HepG2 (cell line): ENCODE measurements around the gene PSMA3. TPM values are rescaled to one million over a fixed set of nuclear protein-coding genes. Genes with fewer than 3 reads are reported as not detected.

Source experiments
- HNRNPLL ChIP-seq: fragments of 200-400 bp; formaldehyde crosslinking; IDR thresholded peaks from 2 replicates; pipeline ENCODE4 v1.6.1; 2017; ENCODE audit warnings: mild to moderate bottlenecking, low read depth, low read length; ENCODE audit not compliant: poor library complexity, severe bottlenecking
- NR2F1 ChIP-seq, 2 experiments: fragments of 450-650 bp in 1 of 2; formaldehyde crosslinking in 1 of 2; IDR thresholded peaks; 2 replicates each; pipeline versions ENCODE4 v1.5.0 to v1.6.1; 2016 to 2020; ENCODE audit warnings: mild to moderate bottlenecking in 1 of 2, missing compliant biosample characterization in 1 of 2, missing genetic modification reagents in 1 of 2, moderate library complexity in 1 of 2
- PAF1 ChIP-seq: IDR thresholded peaks from 2 replicates; pipeline ENCODE4 v1.6.1; 2016; ENCODE audit warnings: missing genetic modification reagents, missing compliant biosample characterization
- PITX1 ChIP-seq: sonication (generic); formaldehyde crosslinking; IDR thresholded peaks from 2 replicates; pipeline ENCODE4 v1.5.1; 2020; ENCODE audit warnings: mild to moderate bottlenecking, missing genetic modification reagents
- PPARG ChIP-seq: conservative IDR thresholded peaks from 2 replicates; pipeline ENCODE4 v1.6.1; 2016; ENCODE audit warnings: missing biosample characterization, missing genetic modification reagents
- TEF ChIP-seq: sonication (generic); formaldehyde crosslinking; IDR thresholded peaks from 2 replicates; pipeline ENCODE4 v1.5.0; 2020; ENCODE audit warnings: missing genetic modification reagents
- TRIM24 ChIP-seq: sonication (generic); formaldehyde crosslinking; IDR thresholded peaks from 2 replicates; pipeline ENCODE4 v1.8.0; 2022; ENCODE audit warnings: mild to moderate bottlenecking, missing genetic modification reagents
- ZFP36L2 ChIP-seq: sonication (generic); formaldehyde crosslinking; IDR thresholded peaks from 2 replicates; pipeline ENCODE4 v1.4.0; 2020; ENCODE audit warnings: missing genetic modification reagents
- ZHX1 ChIP-seq: sonication (generic); formaldehyde crosslinking; IDR thresholded peaks from 2 replicates; pipeline ENCODE4 v1.8.1; 2022; ENCODE audit warnings: low read depth, mild to moderate bottlenecking, missing genetic modification reagents
- ZNF382 ChIP-seq: sonication (generic); formaldehyde crosslinking; IDR thresholded peaks from 2 replicates; pipeline ENCODE4 v1.5.0; 2020; ENCODE audit warnings: missing genetic modification reagents, mild to moderate bottlenecking, borderline replicate concordance
- ZNF776 ChIP-seq: sonication (generic); formaldehyde crosslinking; IDR thresholded peaks from 2 replicates; pipeline ENCODE4 v1.4.0; 2020; ENCODE audit warnings: mild to moderate bottlenecking, missing genetic modification reagents
- ZNF780A ChIP-seq: sonication (generic); formaldehyde crosslinking; IDR thresholded peaks from 2 replicates; pipeline ENCODE4 v1.8.0; 2022; ENCODE audit warnings: mild to moderate bottlenecking, missing genetic modification reagents, moderate library complexity
- ZNF850 ChIP-seq: sonication (generic); formaldehyde crosslinking; conservative IDR thresholded peaks from 2 replicates; pipeline ENCODE4 v1.9.0; 2021; ENCODE audit warnings: mild to moderate bottlenecking, missing genetic modification reagents
- polyA plus RNA-seq, 8 experiments: library from polyadenylated mRNA; depleted of rRNA in 3 of 8; stranded (reverse) in 7 of 8; unstranded in 1 of 8; fragments of >200 nt; fragmentation: Illumina TruSeq in 4 of 8; extraction: Trizol in 4 of 8; gene quantifications; 2 replicates each; pipeline versions ENCODE4 v1.2.1 to v1.2.3, GENCODE V29; 2011 to 2016; ENCODE audit warnings: low read depth in 4 of 8, missing spikeins in 1 of 8, mixed read lengths in 1 of 8; ENCODE audit not compliant: insufficient read depth in 1 of 8
- total RNA-seq, 5 experiments: library from RNA; depleted of rRNA; stranded (reverse); fragments of >200 nt; fragmentation: Illumina TruSeq; extraction: Trizol; gene quantifications; 2 replicates each; pipeline ENCODE4 v1.2.3, GENCODE V29; 2016; ENCODE audit warnings: low read depth in 1 of 5
- TF ChIP-seq, protein P1 (sequence below), 2 experiments: sonication (generic) in 1 of 2; formaldehyde crosslinking in 1 of 2; IDR thresholded peaks; 2 replicates each; pipeline versions ENCODE4 v1.6.1 to v1.9.0; 2014 to 2022; ENCODE audit warnings: antibody characterized with exemption in 1 of 2, borderline replicate concordance in 1 of 2, inconsistent platforms in 1 of 2, low read depth in 1 of 2, missing genetic modification reagents in 1 of 2
- TF ChIP-seq, protein P2 (sequence below): sonication (generic); formaldehyde crosslinking; IDR thresholded peaks from 2 replicates; pipeline ENCODE4 v1.5.0; 2020; ENCODE audit warnings: mild to moderate bottlenecking, missing genetic modification reagents
- TF ChIP-seq, protein P3 (sequence below): IDR thresholded peaks from 2 replicates; pipeline ENCODE4 v1.6.1; 2016; ENCODE audit warnings: control low read depth

PSMA3 gene
- total and polyA plus RNA-seq, 2 of the 13 experiments (the other 11 are each of a cell fraction or from before 2014, with no cell fraction given), result 232 to 275 TPM

- TF ChIP-seq, protein P1, sequence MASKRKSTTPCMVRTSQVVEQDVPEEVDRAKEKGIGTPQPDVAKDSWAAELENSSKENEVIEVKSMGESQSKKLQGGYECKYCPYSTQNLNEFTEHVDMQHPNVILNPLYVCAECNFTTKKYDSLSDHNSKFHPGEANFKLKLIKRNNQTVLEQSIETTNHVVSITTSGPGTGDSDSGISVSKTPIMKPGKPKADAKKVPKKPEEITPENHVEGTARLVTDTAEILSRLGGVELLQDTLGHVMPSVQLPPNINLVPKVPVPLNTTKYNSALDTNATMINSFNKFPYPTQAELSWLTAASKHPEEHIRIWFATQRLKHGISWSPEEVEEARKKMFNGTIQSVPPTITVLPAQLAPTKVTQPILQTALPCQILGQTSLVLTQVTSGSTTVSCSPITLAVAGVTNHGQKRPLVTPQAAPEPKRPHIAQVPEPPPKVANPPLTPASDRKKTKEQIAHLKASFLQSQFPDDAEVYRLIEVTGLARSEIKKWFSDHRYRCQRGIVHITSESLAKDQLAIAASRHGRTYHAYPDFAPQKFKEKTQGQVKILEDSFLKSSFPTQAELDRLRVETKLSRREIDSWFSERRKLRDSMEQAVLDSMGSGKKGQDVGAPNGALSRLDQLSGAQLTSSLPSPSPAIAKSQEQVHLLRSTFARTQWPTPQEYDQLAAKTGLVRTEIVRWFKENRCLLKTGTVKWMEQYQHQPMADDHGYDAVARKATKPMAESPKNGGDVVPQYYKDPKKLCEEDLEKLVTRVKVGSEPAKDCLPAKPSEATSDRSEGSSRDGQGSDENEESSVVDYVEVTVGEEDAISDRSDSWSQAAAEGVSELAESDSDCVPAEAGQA (IDR thresholded peaks at IDR 0.05; ENCODE audit: low read depth), result no peak
- TF ChIP-seq, protein P1 (CRISPR knock-in tag; IDR thresholded peaks at IDR 0.05; ENCODE audit: borderline replicate concordance), result no peak
- TF ChIP-seq TEF (CRISPR knock-in tag) (no peak), ZFP36L2 (CRISPR knock-in tag) (no peak), ZNF780A (CRISPR knock-in tag) (no peak), TRIM24 (no peak), PPARG (CRISPR knock-in tag) (no peak), NR2F1 (CRISPR knock-in tag; IDR thresholded peaks at IDR 0.05) (no peak), ZNF776 (CRISPR knock-in tag) (no peak), PAF1 (CRISPR knock-in tag) (no peak), ZHX1 (CRISPR knock-in tag) (no peak), HNRNPLL (peak; percentile 63), ZNF382 (no peak), ZNF850 (CRISPR knock-in tag) (no peak), PITX1 (CRISPR knock-in tag) (no peak)
- TF ChIP-seq, protein P2, sequence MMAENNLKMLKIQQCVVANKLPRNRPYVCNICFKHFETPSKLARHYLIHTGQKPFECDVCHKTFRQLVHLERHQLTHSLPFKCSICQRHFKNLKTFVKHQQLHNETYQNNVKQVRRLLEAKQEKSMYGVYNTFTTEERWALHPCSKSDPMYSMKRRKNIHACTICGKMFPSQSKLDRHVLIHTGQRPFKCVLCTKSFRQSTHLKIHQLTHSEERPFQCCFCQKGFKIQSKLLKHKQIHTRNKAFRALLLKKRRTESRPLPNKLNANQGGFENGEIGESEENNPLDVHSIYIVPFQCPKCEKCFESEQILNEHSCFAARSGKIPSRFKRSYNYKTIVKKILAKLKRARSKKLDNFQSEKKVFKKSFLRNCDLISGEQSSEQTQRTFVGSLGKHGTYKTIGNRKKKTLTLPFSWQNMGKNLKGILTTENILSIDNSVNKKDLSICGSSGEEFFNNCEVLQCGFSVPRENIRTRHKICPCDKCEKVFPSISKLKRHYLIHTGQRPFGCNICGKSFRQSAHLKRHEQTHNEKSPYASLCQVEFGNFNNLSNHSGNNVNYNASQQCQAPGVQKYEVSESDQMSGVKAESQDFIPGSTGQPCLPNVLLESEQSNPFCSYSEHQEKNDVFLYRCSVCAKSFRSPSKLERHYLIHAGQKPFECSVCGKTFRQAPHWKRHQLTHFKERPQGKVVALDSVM (CRISPR knock-in tag), result no peak
- TF ChIP-seq, protein P3, sequence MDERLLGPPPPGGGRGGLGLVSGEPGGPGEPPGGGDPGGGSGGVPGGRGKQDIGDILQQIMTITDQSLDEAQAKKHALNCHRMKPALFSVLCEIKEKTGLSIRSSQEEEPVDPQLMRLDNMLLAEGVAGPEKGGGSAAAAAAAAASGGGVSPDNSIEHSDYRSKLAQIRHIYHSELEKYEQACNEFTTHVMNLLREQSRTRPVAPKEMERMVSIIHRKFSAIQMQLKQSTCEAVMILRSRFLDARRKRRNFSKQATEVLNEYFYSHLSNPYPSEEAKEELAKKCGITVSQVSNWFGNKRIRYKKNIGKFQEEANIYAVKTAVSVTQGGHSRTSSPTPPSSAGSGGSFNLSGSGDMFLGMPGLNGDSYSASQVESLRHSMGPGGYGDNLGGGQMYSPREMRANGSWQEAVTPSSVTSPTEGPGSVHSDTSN (CRISPR knock-in tag), result no peak
Observed at GRCh38 chr14:58199726-58200479, 44.7 kb upstream of the PSMA3 start, which contains the start of gene ACTR10 (continued).
